ENCODE data around the gene GSN.

The GSN gene

GRCh38 chr9:121303456-121304451 is 35.8 kb downstream of the GSN start:
- DNase-seq, result no peak

- no peak for DNase-seq
Observed at GRCh38 chr9:121304707-121305106, 36.7 kb downstream of the GSN start.

- DNase-seq, result no peak
Observed at GRCh38 chr9:121305269-121305994, 37.5 kb downstream of the GSN start.

GRCh38 chr9:121307976-121308375 is 40.0 kb downstream of the GSN start:
- DNase-seq, result no peak

GRCh38 chr9:121308765-121309164 is 40.8 kb downstream of the GSN start:
- no peak for DNase-seq

- DNase-seq, result no peak
Observed at GRCh38 chr9:121309171-121309570, 41.2 kb downstream of the GSN start.

GRCh38 chr9:121309833-121310425 is 42.0 kb downstream of the GSN start:
- DNase-seq, result no peak

- no peak for DNase-seq
Observed at GRCh38 chr9:121310571-121310970, 42.6 kb downstream of the GSN start.

- no peak for DNase-seq
Observed at GRCh38 chr9:121312169-121312568, 44.2 kb downstream of the GSN start.

- DNase-seq, result no peak
Observed at GRCh38 chr9:121313458-121314152, 45.6 kb downstream of the GSN start.

GRCh38 chr9:121316378-121316777 is 48.4 kb downstream of the GSN start:
- no peak for DNase-seq

- no peak for DNase-seq
Observed at GRCh38 chr9:121316852-121317373, 49.0 kb downstream of the GSN start.

GRCh38 chr9:121317737-121318630 is 50.0 kb downstream of the GSN start:
- DNase-seq, result no peak

GRCh38 chr9:121318631-121319382 is 50.8 kb downstream of the GSN start:
- DNase-seq, result no peak

GRCh38 chr9:121319383-121319780 is 51.4 kb downstream of the GSN start:
- no peak for DNase-seq

- no peak for DNase-seq
Observed at GRCh38 chr9:121321016-121321503, 53.1 kb downstream of the GSN start.

- no peak for DNase-seq
Observed at GRCh38 chr9:121322037-121322736, 54.2 kb downstream of the GSN start.

GRCh38 chr9:121322737-121323448 is 54.9 kb downstream of the GSN start:
- no peak for DNase-seq

GRCh38 chr9:121323449-121324151 is 55.6 kb downstream of the GSN start:
- no peak for DNase-seq
